HG03095 (cell line): Measurements from ENCODE around the gene CADM2.

Experiments used
- ATAC-seq: cut with Tn5 transposase; IDR thresholded peaks from one replicate; pipeline ENCODE4 v1.9.1; 2021; ENCODE audit warnings: moderate library complexity; ENCODE audit not compliant: unreplicated experiment

Gene CADM2

DNA sequence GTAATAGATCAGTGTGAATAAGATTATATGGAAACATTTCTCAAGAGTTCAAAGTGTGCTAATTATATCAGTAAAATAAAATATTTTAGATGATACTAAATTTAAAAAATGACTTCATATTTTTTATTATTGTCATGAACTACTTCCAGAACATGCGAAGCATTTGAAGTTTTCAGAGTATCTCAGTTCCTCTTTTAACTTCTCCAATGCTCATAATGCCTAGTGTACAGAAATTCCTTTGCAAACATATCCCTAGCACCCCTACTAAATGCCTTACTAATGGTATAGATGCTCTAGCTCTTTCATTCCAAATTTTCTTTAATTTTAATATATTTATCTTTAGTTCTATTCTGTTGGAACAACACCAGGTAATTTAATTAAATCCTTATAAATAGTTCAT, 580.4 kb downstream of the CADM2 start:
- ATAC-seq = no peak

- ATAC-seq = no peak
Measured at GRCh38 chr3:85554153-85554552, 595.4 kb downstream of the CADM2 start.

DNA sequence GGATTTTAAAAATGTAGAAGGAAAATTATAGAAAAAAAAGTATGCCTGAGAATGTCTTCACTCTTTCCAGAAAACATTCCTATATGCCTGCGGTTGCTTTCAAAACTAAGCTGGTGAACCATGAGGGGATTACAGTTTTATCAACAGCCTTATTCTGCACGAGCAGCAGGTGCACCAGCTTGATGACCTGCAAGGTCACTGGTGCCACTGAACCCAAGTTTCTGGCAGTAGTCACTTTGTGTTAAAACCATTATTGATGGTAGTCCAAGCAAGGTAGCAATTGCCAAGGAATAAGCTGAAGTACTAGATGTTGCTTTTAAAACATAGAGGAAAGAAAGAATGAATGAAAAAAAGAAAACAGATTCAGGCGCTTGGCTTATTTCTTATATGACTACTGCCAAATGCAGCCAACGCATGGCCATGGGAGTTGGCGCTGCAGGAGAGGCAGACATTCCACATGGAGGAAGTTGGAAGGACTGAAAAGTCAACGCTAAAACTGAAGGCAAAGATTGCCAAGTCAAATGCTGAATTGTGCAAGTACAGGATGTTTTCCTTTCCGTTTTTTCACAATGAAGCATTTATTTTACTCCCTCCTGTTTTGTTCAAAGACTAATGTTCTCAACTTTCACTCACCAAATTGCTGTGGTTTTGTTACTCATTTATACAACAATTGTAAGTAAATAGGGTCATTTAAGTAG, 601.4 kb downstream of the CADM2 start:
- no peak for ATAC-seq

DNA sequence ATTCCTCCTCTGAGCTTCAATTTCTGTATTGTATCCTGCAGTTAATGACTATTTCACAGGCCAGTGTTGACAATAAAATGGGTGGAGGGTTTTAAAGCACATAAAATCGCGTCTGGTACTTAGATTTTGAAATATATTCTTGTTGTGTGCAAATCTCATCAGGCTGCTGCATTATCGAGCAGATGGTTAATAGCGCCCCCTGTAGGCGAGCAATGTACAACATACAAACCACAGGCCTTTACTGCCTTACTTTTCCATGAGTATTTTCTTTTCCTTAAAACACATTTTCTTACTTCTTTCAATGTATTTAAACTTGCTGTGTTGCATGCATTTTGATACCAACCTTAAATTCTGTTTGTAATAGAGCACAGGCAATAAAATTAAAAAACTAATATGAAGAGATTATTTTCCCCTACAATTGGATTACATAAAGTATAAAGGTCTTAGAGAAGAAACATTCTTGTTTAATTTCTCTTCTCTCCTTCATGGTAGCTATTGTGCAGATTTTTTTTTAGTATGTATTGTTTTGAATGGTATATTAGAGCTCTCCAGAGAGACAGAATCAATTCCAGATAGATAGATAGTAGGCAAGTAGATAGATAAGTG, 608.4 kb downstream of the CADM2 start:
- no peak for ATAC-seq

DNA sequence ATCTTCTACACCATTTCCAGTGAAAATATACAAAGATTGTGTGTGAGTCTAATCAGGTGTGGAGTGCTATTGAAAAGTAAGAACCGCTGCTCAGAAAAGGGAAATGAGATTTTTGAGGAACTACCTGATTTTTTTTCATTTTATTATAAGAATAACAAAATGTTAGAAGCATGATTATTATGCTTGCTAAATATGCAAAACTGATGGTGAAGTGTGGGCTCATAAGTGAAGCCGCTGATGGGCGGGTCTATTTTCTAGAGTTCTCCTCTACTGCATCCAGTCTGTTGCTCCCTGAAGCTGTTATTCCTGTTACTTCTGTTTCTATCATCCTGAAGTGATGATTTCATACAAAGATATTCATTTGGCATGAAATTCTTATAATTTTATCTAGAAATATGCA, 612.0 kb downstream of the CADM2 start:
- no peak for ATAC-seq

DNA sequence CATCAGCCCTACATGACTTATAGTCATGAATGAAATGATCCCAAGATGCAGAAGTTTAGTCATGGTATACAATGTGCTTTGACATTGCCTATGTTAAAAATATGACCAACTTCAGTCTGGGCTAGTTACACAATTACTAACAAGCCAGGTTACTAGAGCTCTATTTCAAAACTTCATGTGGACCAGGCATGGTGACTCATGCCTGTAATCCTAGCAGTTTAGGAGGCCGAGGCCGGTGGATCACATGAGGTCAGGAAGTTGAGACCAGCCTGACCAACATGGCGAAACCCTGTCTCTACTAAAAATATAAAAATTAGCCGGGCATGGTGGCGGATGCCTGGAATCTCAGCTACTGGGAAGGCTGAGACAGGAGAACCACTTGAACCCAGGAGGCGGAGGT, 613.0 kb downstream of the CADM2 start:
- no peak for ATAC-seq

DNA sequence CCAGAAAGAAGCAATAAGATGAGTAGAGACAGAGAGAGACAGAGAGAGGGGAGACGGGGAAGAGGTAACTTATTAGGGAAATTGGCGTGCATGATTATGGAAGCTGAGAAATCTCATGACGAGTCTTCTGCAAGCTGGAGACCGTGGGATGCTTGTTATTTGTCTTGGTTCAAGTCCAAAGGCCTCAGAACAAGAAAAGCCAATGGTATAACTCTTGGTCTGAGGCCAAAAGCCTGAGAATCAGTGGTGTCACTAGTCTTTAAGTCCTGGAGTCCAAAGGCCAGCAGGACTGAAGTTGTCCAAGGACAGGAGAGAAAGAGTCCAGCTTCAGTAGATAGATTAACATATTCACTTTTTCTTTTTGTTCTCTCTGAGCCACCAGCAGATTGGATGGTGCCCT, 613.6 kb downstream of the CADM2 start:
- no peak for ATAC-seq

GRCh38 chr3:85572978-85573377, 614.2 kb downstream of the CADM2 start:
- no peak for ATAC-seq

DNA sequence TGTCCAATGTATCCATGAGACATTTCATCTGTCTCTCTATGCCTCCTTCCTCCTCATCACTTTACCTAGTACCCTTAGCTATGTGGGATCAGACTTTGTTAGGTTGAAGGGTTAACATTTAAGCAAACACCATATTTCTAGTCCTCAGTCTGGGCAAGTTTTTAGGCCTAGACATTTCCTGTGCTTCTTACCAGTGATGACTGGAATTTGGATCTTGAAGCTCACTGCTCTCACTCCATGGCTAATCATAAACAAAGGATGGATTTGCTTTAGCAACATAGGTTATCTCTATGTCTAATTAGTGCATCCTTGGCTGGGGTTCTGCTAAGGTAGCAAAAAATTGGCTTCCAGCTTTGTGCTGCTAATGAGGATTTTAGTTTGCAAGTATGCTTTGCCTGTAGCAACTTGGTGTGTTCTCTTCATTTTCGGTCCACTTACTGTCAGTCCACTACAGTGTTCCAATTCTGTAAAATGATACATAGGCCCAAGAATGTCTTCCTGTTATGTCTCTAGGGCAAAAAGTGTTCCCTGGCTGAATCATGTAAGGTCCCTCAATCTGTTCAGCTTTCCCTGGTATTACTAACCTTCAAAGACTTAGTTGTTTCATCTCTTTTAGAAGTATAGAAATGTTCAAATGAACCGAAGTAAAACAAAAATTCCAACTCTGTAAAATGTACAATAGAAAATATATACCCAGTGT, 615.4 kb downstream of the CADM2 start:
- no peak for ATAC-seq

GRCh38 chr3:85576091-85576690, 617.4 kb downstream of the CADM2 start:
- peak; percentile 72 for ATAC-seq

- no peak for ATAC-seq
Measured at GRCh38 chr3:85576697-85577200, 618.0 kb downstream of the CADM2 start.

DNA sequence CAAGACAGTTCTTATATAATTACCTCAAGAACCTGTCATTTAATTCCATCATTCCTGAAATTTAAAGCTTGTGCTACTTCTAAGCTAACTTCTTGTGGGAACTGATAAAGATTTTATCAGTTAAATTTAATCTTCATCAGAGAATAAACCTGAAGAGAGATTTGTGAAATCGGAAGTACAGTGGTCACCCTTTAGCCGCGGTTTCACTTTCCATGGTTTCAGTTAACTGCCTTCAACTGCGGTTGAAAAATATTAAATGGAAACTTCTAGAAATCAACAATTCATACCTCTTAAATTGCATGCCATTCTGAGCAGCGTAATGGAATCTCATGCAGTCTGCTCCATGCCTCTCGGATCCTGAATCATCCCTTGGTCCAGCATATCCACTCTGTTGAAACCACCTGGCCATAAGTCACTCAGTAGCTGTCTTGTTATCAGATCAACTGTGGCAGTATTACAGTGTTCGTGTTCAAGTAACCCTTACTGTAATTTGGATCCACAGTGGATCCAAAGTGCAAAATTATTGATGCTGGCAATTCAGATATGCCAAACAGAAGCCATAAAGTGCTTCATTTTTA, 626.1 kb downstream of the CADM2 start:
- no peak for ATAC-seq

GRCh38 chr3:85586018-85586417, 627.2 kb downstream of the CADM2 start:
- no peak for ATAC-seq

GRCh38 chr3:85589145-85589544, 630.4 kb downstream of the CADM2 start:
- no peak for ATAC-seq

DNA sequence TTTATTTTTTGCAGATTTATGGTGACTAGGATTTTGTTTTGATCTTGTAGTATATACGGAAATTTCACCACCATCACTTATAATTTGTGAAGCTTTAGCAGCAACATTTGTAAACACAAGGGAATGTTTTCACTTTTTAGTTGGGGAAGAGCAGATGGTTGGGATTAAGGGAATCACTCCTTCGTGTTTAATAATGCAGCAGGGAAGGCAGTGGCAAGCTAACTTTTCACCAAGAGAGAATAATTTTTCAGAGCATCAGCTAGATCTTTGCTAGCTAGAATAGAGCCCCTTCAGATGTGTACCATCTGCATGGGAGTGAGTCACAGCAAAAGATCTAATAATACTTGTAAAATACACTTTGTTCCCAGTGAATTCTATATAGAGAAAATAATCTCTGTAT, 632.7 kb downstream of the CADM2 start:
- no peak for ATAC-seq

GRCh38 chr3:85592256-85592655, 633.5 kb downstream of the CADM2 start:
- ATAC-seq = no peak

DNA sequence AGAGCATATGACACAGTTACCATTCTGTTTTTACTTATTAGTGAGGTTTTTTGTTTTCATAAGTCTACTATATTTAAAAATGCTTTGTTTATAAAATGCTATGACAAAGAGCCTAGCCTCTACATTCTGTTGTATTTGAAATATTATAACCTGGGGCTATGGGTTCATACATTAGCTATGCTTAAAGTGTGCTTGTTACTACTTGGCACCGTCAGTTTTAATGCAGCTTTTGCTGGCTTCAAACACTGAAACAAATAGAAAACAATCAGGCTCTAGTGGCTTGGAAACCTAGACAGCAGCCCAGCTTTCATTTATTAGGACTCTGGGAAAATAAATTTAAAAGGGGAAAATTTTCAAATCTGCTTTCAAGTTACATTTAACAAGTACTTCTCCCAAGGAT, 635.9 kb downstream of the CADM2 start:
- ATAC-seq = no peak

DNA sequence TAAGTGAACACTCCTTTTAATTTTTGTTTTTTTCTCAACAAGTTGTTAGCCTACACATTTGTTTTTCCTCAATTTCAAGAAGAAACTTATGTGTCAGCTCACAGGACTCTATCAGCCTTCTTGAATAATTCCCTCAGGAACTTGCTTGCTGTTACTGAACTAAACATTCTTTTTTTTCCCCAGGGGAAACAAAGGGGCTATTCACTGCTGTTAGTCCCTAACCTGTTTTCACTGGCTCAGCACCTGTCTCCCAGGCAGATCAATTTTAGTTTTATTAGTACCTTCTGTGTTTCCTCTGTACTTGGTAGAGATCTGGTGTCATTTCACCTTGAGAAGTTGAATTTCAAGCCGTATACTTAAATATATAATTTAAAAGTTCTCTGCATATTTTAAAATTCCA, 644.6 kb downstream of the CADM2 start:
- no peak for ATAC-seq

- no peak for ATAC-seq
Measured at GRCh38 chr3:85604641-85605040, 645.9 kb downstream of the CADM2 start.

DNA sequence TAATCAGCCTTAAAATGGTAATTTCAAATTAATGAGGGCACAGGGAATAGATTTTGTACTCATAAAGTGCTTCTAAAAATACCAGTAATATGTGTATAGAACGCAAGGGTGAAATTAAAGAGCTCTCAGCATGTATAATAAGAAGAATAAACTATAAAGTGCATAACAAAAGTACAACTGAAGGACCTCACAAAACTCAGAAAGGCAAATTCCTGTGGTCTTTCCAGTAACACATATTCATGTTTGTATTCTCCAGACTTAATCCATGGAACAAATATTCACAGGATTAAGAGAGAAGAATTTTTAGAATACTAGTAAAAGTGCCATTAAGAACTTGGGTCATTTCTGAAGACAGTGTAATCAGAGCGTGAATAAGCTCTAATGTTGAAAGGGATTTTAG, 646.3 kb downstream of the CADM2 start:
- ATAC-seq = no peak

GRCh38 chr3:85626662-85627061, 667.9 kb downstream of the CADM2 start:
- ATAC-seq = no peak
